GM21786 (cell line): ENCODE measurements around the gene TAB2.

Experiments
- ATAC-seq: cut with Tn5 transposase; IDR thresholded peaks from one replicate; pipeline ENCODE4 v1.9.1; 2021; ENCODE audit not compliant: unreplicated experiment

Gene TAB2

GRCh38 chr6:149317644-149318571, at the start of gene TAB2:
Gene TAB2 (plus strand): TSS chr6:149317712. CDS start chr6:149369998, 52,286 bp downstream.
- peak; percentile 22 for ATAC-seq

GRCh38 chr6:149268146-149268545, 49.4 kb upstream of the TAB2 start:
- ATAC-seq, result no peak

GRCh38 chr6:149268768-149269167, 48.7 kb upstream of the TAB2 start:
- no peak for ATAC-seq

GRCh38 chr6:149270616-149271015, 46.9 kb upstream of the TAB2 start:
- ATAC-seq, result no peak

GRCh38 chr6:149271348-149272340, 45.9 kb upstream of the TAB2 start:
- peak; percentile 58 for ATAC-seq

- ATAC-seq, result no peak
These were observed 44.2 kb upstream of the TAB2 start for GRCh38 chr6:149273318-149273717.

- no peak for ATAC-seq
These were observed 41.9 kb upstream of the TAB2 start for GRCh38 chr6:149275621-149276020.

GRCh38 chr6:149277621-149278020, 39.9 kb upstream of the TAB2 start:
- ATAC-seq, result no peak

GRCh38 chr6:149278997-149279396, 38.5 kb upstream of the TAB2 start:
- no peak for ATAC-seq

- ATAC-seq, result no peak
These were observed 32.6 kb upstream of the TAB2 start for GRCh38 chr6:149284904-149285303.

GRCh38 chr6:149285626-149286025, 31.9 kb upstream of the TAB2 start:
- no peak for ATAC-seq

- ATAC-seq, result no peak
These were observed 30.6 kb upstream of the TAB2 start for GRCh38 chr6:149286905-149287304.

- no peak for ATAC-seq
These were observed 28.2 kb upstream of the TAB2 start for GRCh38 chr6:149289192-149289781.

GRCh38 chr6:149289966-149290365, 27.5 kb upstream of the TAB2 start:
- ATAC-seq, result no peak

GRCh38 chr6:149293244-149293643, 24.3 kb upstream of the TAB2 start:
- ATAC-seq, result no peak

- no peak for ATAC-seq
These were observed 16.9 kb upstream of the TAB2 start for GRCh38 chr6:149300563-149300962.

- ATAC-seq, result no peak
These were observed 14.8 kb upstream of the TAB2 start for GRCh38 chr6:149302723-149303122.

GRCh38 chr6:149303468-149303867, 14.0 kb upstream of the TAB2 start:
- no peak for ATAC-seq

GRCh38 chr6:149305372-149305771, 12.1 kb upstream of the TAB2 start:
- ATAC-seq, result no peak

- ATAC-seq, result no peak
These were observed 10.5 kb upstream of the TAB2 start for GRCh38 chr6:149306967-149307366.

- ATAC-seq, result no peak
These were observed 6.2 kb upstream of the TAB2 start for GRCh38 chr6:149311293-149311692.
